HG03520 (cell line): ENCODE results near the gene COL23A1.
"Not testable (repeated sequence)": the region's sequence is repeated elsewhere in the genome, so short reads cannot be mapped to it uniquely, and the experiment has no call there.

Source experiments
- ATAC-seq: cut with Tn5 transposase; IDR thresholded peaks from one replicate; pipeline ENCODE4 v1.9.1; 2021; ENCODE audit warnings: mild to moderate bottlenecking, moderate library complexity; ENCODE audit not compliant: unreplicated experiment

Gene COL23A1

GRCh38 chr5:178328826-178329730 lies 261.1 kb downstream of the COL23A1 start:
- no peak for ATAC-seq

GRCh38 chr5:178327931-178328711 lies 262.1 kb downstream of the COL23A1 start:
- ATAC-seq = no peak

- no peak for ATAC-seq
These were observed 262.7 kb downstream of the COL23A1 start for GRCh38 chr5:178327446-178327845.

- ATAC-seq = no peak
These were observed 263.8 kb downstream of the COL23A1 start for GRCh38 chr5:178326374-178326715.

- ATAC-seq = no peak
These were observed 264.4 kb downstream of the COL23A1 start for GRCh38 chr5:178325679-178326373.

- no peak for ATAC-seq
These were observed 264.9 kb downstream of the COL23A1 start for GRCh38 chr5:178325311-178325678.

- ATAC-seq = peak; percentile 36
These were observed 265.5 kb downstream of the COL23A1 start for GRCh38 chr5:178324481-178325310.

- peak; percentile 47 for ATAC-seq
These were observed 266.2 kb downstream of the COL23A1 start for GRCh38 chr5:178323961-178324360.

GRCh38 chr5:178323541-178323865 lies 266.7 kb downstream of the COL23A1 start:
- no peak for ATAC-seq

GRCh38 chr5:178322736-178323540 lies 267.3 kb downstream of the COL23A1 start:
- no peak for ATAC-seq

- no peak for ATAC-seq
These were observed 269.8 kb downstream of the COL23A1 start for GRCh38 chr5:178320281-178320855.

- no peak for ATAC-seq
These were observed 270.6 kb downstream of the COL23A1 start for GRCh38 chr5:178319541-178320041.

- no peak for ATAC-seq
These were observed 271.3 kb downstream of the COL23A1 start for GRCh38 chr5:178318893-178319292.

- ATAC-seq = no peak
These were observed 271.8 kb downstream of the COL23A1 start for GRCh38 chr5:178318382-178318781.

GRCh38 chr5:178317727-178318126 lies 272.5 kb downstream of the COL23A1 start:
- not testable (repeated sequence) for ATAC-seq

GRCh38 chr5:178314961-178315820 lies 275.0 kb downstream of the COL23A1 start:
- ATAC-seq = no peak

- no peak for ATAC-seq
These were observed 276.0 kb downstream of the COL23A1 start for GRCh38 chr5:178314061-178314660.

GRCh38 chr5:178313316-178313715 lies 276.9 kb downstream of the COL23A1 start:
- ATAC-seq = no peak
